Fibroblast of pulmonary artery (primary cell): Measurements from ENCODE around the gene ZNF71.

Experiments used
- DNase-seq: peaks from one replicate; pipeline ENCODE4 v3.0.0-alpha.2; 2010; ENCODE audit warnings: low read depth
- H3K4me3 ChIP-seq: replicated peaks from 2 replicates; pipeline ENCODE4 v1.5.1; 2011; ENCODE audit warnings: low read depth, mild to moderate bottlenecking, control low read depth, low read length, moderate library complexity
- TF ChIP-seq, protein P1 (sequence below): IDR thresholded peaks from 2 replicates; pipeline ENCODE4 v1.5.1; 2011; ENCODE audit warnings: mild to moderate bottlenecking, control low read depth, low read length, inconsistent platforms; ENCODE audit errors: missing control alignments

Gene ZNF71

DNA sequence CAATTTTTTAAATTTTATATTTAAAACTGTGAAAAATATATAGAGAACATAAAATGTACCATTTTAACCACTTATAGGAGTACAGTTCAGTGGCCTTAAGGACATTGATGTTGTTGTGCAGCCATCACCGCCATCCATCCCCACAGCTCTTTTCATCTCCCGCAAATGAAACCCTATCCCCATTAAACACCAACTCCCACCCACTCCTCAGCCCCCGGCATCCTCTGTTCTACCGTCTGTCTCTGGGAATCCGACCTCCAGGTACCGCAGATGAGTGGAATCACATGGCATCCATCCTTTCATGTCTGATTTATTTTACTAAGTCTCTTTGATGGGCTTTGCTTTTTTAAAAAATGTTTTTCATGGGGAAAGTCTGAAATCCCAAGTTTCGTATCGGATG, 24.0 kb downstream of the ZNF71 start:
- no peak for DNase-seq
- TF ChIP-seq, protein P1, sequence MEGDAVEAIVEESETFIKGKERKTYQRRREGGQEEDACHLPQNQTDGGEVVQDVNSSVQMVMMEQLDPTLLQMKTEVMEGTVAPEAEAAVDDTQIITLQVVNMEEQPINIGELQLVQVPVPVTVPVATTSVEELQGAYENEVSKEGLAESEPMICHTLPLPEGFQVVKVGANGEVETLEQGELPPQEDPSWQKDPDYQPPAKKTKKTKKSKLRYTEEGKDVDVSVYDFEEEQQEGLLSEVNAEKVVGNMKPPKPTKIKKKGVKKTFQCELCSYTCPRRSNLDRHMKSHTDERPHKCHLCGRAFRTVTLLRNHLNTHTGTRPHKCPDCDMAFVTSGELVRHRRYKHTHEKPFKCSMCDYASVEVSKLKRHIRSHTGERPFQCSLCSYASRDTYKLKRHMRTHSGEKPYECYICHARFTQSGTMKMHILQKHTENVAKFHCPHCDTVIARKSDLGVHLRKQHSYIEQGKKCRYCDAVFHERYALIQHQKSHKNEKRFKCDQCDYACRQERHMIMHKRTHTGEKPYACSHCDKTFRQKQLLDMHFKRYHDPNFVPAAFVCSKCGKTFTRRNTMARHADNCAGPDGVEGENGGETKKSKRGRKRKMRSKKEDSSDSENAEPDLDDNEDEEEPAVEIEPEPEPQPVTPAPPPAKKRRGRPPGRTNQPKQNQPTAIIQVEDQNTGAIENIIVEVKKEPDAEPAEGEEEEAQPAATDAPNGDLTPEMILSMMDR = no peak
- H3K4me3 ChIP-seq = no peak overlapping the region

DNA sequence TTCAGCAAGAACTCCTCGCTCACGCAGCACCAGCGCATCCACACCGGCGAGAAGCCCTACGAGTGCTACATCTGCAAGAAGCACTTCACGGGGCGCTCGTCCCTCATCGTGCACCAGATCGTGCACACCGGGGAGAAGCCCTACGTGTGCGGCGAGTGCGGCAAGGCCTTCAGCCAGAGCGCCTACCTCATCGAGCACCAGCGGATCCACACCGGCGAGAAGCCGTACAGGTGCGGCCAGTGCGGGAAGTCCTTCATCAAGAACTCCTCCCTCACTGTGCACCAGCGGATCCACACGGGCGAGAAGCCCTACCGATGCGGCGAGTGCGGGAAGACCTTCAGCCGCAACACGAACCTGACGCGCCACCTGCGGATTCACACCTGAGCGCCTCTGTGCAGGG, 27.3 kb downstream of the ZNF71 start:
- no peak overlapping the region for H3K4me3 ChIP-seq
- TF ChIP-seq, protein P1 = no peak
- no peak for DNase-seq

- TF ChIP-seq, protein P1 = no peak
- H3K4me3 ChIP-seq = no peak overlapping the region
- DNase-seq = no peak
Observed at GRCh38 chr19:56623006-56623405, 27.9 kb downstream of the ZNF71 start.

GRCh38 chr19:56625708-56626107, 30.6 kb downstream of the ZNF71 start:
- no peak overlapping the region for H3K4me3 ChIP-seq
- TF ChIP-seq, protein P1 = no peak
- no peak for DNase-seq

DNA sequence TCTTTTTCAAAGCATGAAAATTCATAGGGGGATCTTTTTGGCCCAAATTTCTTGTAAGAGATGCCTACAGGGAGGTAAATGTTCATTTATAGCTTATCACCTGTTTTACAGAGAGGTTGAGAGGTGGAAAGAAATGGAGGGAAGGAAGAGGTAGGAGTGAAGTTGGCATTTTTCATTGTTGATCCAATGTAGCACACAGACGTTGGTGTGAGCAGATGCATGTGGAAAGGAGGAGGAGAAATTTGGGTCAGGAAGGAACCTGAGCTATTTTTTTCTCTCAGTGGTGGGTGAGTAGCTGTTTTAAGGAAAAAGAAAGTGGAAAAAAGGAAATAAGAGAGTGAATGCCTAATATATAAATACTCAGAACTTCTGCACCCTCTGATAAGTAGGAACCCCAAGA, 37.9 kb downstream of the ZNF71 start:
- H3K4me3 ChIP-seq = no peak overlapping the region
- TF ChIP-seq, protein P1 = no peak
- no peak for DNase-seq

- TF ChIP-seq, protein P1 = no peak
- no peak overlapping the region for H3K4me3 ChIP-seq
- peak; percentile 80 for DNase-seq
Observed at GRCh38 chr19:56637976-56638555, 43.0 kb downstream of the ZNF71 start.

DNA sequence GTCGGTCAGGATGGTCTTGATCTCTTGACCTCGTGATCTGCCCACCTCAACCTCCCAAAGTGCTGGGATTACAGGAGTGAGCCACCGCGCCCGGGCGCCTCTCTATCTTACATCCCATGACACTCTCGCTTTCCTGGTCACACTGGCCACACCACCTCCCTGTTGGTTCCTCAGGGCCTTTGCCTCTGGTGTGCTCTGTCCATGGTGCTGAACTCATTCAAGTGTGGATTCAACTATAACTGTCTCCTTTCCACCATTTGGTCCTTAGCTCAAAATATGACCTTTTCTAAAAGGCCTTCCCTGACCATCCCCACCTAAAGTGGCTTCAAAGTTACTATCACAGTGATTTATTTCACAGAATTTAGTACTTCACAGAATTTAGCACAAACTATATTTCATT, 44.1 kb downstream of the ZNF71 start:
- no peak overlapping the region for H3K4me3 ChIP-seq
- TF ChIP-seq, protein P1 = no peak
- DNase-seq = peak; percentile 22
